ENCODE results near the gene KIAA0319L. TPM values are rescaled to one million over a fixed set of nuclear protein-coding genes. Genes with fewer than 3 reads are reported as not detected.
A peak's percentile ranks its signal among the peaks of the same experiment; 100 is the strongest.

Gene KIAA0319L
- total RNA-seq, 2 donors from 2014 or later, result 62.4 to 62.6 TPM

DNA sequence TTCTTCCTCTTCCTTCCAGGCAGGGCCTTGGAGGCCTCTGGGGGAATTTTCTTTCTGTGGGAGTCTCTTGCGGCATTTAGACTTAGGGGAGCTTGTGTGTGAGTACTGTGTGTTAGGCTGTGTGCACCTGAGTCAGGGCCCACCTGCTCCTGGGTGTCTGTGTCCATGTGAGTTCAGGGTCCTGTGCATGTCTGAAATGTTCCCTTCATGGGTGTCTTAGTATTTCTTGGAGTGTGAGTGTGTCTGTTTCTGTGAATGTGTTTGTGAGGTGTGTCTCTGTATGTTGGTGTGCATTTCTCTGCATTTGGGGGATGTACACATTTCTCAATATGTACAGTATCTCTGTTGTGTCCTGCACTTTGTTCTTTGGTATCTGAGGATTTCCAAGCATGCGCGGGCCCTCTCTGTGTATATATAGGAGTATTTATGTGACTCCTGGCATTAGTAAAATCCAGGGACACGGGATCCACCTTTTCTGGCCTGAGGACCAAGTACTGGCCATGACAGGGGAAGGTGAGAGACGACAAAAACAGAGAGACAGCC lies 18.3 kb upstream of the KIAA0319L start:
- TF ChIP-seq, protein P1, sequence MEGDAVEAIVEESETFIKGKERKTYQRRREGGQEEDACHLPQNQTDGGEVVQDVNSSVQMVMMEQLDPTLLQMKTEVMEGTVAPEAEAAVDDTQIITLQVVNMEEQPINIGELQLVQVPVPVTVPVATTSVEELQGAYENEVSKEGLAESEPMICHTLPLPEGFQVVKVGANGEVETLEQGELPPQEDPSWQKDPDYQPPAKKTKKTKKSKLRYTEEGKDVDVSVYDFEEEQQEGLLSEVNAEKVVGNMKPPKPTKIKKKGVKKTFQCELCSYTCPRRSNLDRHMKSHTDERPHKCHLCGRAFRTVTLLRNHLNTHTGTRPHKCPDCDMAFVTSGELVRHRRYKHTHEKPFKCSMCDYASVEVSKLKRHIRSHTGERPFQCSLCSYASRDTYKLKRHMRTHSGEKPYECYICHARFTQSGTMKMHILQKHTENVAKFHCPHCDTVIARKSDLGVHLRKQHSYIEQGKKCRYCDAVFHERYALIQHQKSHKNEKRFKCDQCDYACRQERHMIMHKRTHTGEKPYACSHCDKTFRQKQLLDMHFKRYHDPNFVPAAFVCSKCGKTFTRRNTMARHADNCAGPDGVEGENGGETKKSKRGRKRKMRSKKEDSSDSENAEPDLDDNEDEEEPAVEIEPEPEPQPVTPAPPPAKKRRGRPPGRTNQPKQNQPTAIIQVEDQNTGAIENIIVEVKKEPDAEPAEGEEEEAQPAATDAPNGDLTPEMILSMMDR (IDR thresholded peaks at IDR 0.05), result no peak
- H3K4me1 ChIP-seq (ENCODE audit: control insufficient read depth in 1 of 2, low read depth in 2 of 2), result peaks cover 3 to 35% of the 10 kb centered on the region in 2 donors
- peaks cover 5% of the 10 kb centered on the region for H3K27me3 ChIP-seq (replicated peaks; ENCODE audit: insufficient read depth)
- H3K9me3 ChIP-seq, result no peaks in the 10 kb centered on the region
- H3K36me3 ChIP-seq, result no peaks in the 10 kb centered on the region
- no peak overlapping the region for H3K4me3 ChIP-seq
- no peak overlapping the region for H3K27ac ChIP-seq
- ATAC-seq (ENCODE audit: insufficient number of reproducible peaks, low FRiP score, low read depth), result no peak
- no peak for DNase-seq (ENCODE audit: low spot score)

DNA sequence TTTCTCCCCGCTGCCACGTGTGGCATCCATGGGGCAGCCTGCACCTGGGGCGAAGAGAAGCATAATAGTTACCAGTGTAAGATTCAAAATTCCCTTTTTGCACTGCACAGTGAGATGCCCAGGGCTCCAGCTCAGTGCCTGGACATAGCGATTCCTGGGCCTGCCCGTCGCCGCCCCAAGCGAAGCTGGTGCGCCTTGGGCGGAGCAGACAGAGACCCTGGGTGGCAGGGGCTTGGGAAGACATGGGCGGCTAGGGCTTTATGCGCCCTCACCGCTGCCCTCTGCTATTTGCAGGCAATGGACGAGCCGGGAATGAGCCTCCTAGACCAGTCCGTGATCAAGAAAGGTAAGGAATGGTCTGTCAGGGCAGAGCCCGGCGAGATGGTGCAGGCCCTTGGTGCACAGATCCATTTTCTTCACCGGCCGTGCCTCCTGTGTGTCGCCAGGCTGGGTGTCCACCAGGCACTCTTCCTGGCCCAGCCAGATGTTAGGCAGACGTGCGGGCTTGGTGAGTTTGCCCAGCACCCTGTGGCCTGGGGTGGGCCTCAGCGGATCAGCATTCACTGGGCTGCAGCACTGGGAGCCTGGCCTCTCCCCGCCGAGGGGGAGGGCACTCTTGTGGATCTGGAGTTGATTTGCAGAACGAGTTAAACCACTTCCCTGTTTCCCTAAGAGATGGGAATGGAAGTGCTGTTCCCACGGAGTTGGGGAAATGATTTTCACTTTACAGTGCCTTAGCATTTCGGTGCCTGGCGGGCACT lies 17.6 kb upstream of the KIAA0319L start:
- TF ChIP-seq, protein P1 (IDR thresholded peaks at IDR 0.05), result no peak
- ATAC-seq (ENCODE audit: insufficient number of reproducible peaks, low FRiP score, low read depth) (no peak), DNase-seq (ENCODE audit: low spot score) (no peak)
- Histone ChIP-seq H3K4me3 (no peak overlapping the region), H3K4me1 (ENCODE audit: control insufficient read depth in 1 of 2, low read depth in 2 of 2) (peaks cover 3 to 35% of the 10 kb centered on the region in 2 donors), H3K36me3 (no peaks in the 10 kb centered on the region), H3K9me3 (no peaks in the 10 kb centered on the region), H3K27me3 (replicated peaks; ENCODE audit: insufficient read depth) (peaks cover 5% of the 10 kb centered on the region), H3K27ac (no peak overlapping the region)

DNA sequence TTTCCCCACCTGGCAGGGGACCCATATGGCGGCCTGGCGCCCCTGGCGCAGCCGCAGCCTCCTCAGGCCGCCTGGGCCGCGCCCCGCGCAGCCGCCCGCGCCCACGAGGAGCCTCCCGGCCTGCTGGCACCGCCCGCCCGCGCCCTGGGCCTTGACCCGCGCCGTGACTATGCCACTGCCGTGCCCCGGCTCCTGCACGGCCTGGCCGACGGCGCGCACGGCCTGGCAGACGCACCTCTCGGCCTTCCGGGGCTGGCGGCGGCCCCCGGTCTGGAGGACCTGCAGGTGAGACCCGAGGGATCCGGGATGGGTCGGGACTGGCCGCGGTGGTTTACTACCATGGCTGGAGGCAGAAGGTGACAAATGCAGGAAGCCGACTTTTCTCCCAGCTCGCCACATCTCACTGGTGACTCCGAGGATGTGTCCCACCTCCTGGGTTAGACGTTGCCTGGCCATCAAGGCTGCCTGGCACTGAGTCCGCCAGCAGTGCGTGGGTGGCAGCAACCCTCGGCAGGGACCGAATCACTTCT lies 17.0 kb upstream of the KIAA0319L start:
- DNase-seq (ENCODE audit: low spot score), result no peak

DNA sequence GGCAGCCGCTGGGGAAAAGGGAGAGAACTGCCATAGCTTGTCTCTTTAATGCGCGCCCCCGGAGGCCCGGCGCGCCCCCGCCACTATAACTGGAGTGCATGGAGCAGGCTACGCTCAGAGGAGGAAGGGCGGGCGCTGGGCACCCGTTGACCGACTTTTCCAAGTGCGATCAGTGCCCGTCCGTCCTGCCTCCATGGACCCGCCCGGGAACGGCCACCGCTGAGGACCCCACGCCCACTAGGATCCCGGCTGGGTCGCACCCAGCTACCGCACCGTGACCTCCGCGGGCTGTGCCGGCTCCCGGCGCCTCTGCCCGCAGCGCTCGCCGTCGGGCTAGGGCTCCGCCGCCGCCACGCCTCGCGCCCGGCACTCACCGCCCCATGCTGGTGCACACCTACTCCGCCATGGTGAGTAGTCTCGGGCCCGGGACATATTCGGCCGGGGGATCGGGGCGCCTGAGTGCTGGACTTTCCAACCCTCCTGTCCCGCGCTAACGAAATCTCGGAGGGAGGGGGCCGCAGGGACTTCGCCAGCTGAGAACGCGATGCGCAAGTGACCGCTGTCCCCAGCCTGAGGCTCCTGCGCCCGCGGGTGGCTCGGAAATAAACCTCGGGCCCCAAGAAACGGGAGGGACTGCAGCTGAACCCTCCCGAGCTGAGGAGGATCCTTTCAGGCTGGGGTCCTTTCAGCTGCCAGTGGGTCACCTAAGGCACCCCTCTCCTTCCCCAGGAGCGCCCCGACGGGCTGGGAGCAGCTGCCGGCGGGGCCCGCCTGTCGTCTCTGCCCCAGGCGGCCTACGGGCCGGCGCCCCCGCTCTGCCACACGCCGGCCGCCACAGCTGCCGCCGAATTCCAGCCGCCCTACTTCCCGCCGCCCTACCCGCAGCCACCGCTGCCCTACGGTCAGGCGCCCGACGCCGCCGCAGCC lies 16.3 kb upstream of the KIAA0319L start, which contains the start of gene TFAP2E:
Gene TFAP2E, plus strand, starts transcription at position 117 of the 927 bp plus-strand sequence. Its CDS starts 264 bp downstream, at position 381.
- ATAC-seq (ENCODE audit: insufficient number of reproducible peaks, low FRiP score, low read depth) (no peak), DNase-seq (ENCODE audit: low spot score) (no peak)
- Histone ChIP-seq H3K9me3 (no peaks in the 10 kb centered on the region), H3K36me3 (no peaks in the 10 kb centered on the region), H3K27me3 (replicated peaks; ENCODE audit: insufficient read depth) (peaks cover 5% of the 10 kb centered on the region), H3K27ac (no peak within 1 kb of the TSS), H3K4me3 (peak within 1 kb of the TSS; percentile 71), H3K4me1 (ENCODE audit: control insufficient read depth in 1 of 2, low read depth in 2 of 2) (peaks cover 3 to 33% of the 10 kb centered on the region in 2 donors)
- TF ChIP-seq, protein P1 (IDR thresholded peaks at IDR 0.05), result no peak

More for the DNA sequence above, 17.0 kb upstream of the KIAA0319L start:
- no peak for ATAC-seq (ENCODE audit: insufficient number of reproducible peaks, low FRiP score, low read depth)
- peaks cover 5% of the 10 kb centered on the region for H3K27me3 ChIP-seq (replicated peaks; ENCODE audit: insufficient read depth)
- no peak overlapping the region for H3K27ac ChIP-seq
- no peaks in the 10 kb centered on the region for H3K36me3 ChIP-seq
- TF ChIP-seq, protein P1 (IDR thresholded peaks at IDR 0.05), result no peak
- peaks cover 3 to 35% of the 10 kb centered on the region in 2 donors for H3K4me1 ChIP-seq (ENCODE audit: control insufficient read depth in 1 of 2, low read depth in 2 of 2)
- H3K4me3 ChIP-seq, result no peak overlapping the region
- no peaks in the 10 kb centered on the region for H3K9me3 ChIP-seq

Measured in thoracic aorta (tissue), 2 donors.